Upper lobe of left lung (tissue), 4 donors: ENCODE measurements around the gene VASN.
A peak's percentile ranks its signal among the peaks of the same experiment; 100 is the strongest.

Experiments used
- EP300 ChIP-seq, 4 donors: sonication (generic); formaldehyde crosslinking; IDR thresholded peaks; one replicate each; pipeline ENCODE4 v1.5.1; 2017; ENCODE audit warnings: antibody characterized with exemption in 4 of 4, control low read depth in 2 of 4
- POLR2AphosphoS5 ChIP-seq, 2 donors: sonication (generic); formaldehyde crosslinking; IDR thresholded peaks; one replicate each; pipeline ENCODE4 v1.5.1; 2017; ENCODE audit warnings: antibody characterized with exemption in 2 of 2
- TF ChIP-seq, protein P1 (sequence below), 6 experiments: fragments of 450-650 bp in 4 of 6; fragments of 200-600 bp in 2 of 6; sonication (generic) in 2 of 6; IDR thresholded peaks; one replicate each; pipeline ENCODE4 v1.5.1; 2016 to 2019; ENCODE audit warnings: antibody characterized with exemption in 6 of 6

GRCh38 chr16:4404247-4404966, 32.8 kb downstream of the VASN start:
- TF ChIP-seq, protein P1, sequence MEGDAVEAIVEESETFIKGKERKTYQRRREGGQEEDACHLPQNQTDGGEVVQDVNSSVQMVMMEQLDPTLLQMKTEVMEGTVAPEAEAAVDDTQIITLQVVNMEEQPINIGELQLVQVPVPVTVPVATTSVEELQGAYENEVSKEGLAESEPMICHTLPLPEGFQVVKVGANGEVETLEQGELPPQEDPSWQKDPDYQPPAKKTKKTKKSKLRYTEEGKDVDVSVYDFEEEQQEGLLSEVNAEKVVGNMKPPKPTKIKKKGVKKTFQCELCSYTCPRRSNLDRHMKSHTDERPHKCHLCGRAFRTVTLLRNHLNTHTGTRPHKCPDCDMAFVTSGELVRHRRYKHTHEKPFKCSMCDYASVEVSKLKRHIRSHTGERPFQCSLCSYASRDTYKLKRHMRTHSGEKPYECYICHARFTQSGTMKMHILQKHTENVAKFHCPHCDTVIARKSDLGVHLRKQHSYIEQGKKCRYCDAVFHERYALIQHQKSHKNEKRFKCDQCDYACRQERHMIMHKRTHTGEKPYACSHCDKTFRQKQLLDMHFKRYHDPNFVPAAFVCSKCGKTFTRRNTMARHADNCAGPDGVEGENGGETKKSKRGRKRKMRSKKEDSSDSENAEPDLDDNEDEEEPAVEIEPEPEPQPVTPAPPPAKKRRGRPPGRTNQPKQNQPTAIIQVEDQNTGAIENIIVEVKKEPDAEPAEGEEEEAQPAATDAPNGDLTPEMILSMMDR (IDR thresholded peaks at IDR 0.05), result peak in 4 of 6 experiments; percentile 34 to 58 (median 46)
- no peak for TF ChIP-seq POLR2AphosphoS5 (IDR thresholded peaks at IDR 0.05)
- no peak for TF ChIP-seq EP300 (IDR thresholded peaks at IDR 0.05)
